Measurements from ENCODE around the gene CA4.
"Not testable (repeated sequence)": the region's sequence is repeated elsewhere in the genome, so short reads cannot be mapped to it uniquely, and the experiment has no call there.

DNA sequence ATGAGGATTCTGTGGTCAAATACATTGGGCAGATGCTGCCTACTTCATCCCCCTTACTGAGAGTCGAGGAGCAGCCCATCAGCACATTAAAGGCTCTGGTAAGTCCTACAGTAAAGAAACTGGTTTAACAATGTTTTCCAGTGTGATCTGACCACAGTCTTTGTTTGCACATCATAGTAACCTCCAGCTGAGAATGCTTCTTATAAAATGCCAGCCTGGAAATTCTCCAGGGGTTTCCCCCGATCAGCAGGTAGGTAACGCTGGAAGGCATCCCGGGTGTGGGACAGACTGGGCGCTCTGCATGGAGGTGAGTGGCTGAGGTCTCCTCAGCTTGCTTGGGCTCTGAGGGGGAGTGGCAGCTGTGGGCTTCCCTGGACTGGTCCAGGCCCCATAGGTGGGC lies 34.4 kb upstream of the CA4 start:
- TF ChIP-seq, protein P1, sequence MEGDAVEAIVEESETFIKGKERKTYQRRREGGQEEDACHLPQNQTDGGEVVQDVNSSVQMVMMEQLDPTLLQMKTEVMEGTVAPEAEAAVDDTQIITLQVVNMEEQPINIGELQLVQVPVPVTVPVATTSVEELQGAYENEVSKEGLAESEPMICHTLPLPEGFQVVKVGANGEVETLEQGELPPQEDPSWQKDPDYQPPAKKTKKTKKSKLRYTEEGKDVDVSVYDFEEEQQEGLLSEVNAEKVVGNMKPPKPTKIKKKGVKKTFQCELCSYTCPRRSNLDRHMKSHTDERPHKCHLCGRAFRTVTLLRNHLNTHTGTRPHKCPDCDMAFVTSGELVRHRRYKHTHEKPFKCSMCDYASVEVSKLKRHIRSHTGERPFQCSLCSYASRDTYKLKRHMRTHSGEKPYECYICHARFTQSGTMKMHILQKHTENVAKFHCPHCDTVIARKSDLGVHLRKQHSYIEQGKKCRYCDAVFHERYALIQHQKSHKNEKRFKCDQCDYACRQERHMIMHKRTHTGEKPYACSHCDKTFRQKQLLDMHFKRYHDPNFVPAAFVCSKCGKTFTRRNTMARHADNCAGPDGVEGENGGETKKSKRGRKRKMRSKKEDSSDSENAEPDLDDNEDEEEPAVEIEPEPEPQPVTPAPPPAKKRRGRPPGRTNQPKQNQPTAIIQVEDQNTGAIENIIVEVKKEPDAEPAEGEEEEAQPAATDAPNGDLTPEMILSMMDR (IDR thresholded peaks at IDR 0.05; ENCODE audit: insufficient read depth, low read length, poor library complexity, severe bottlenecking), result not testable (repeated sequence)
- not testable (repeated sequence) for TF ChIP-seq EZH2phosphoT487 (conservative IDR thresholded peaks at IDR 0.05; ENCODE audit: low read length)

Data from SU-DHL-6 (cell line).